Fibroblast of peridontal ligament (primary cell): ENCODE data around the gene SCARB1.

Experiments used
- DNase-seq: peaks from one replicate; pipeline ENCODE4 v3.0.0-alpha.2; 2010; ENCODE audit errors: extremely low read depth

SCARB1 gene

DNA sequence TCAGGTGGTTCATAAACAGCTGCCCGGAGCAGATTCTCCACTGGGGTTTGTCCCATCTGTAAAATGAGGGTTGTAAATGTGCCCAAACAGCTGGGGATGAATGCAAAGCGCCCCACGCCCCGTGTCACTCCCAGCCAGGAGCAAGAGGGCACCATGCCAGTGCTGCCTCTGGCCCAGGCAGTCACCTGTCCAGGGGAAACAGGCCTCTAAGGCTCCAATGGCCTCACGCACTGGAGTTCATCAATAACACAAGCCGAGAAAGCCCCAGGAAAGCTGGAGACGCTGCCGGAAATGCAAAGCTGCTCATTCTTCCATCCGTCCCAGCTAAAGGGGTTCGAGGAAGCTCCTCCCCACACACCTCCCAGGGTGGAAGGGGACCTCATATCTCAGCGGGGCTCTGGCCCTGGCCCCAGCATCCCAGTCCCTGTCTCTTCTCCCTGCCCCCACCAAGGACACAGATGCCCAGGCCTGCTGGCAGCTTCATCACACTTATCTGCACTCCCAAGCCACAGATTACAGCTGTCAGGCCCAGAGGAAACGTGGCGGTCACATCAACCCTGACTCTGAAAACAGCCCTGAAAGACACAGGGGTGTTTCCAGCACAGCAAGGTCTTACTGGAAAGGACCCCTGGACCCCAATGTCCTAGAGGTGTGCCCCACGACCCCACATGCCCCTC is 21.5 kb downstream of the SCARB1 start:
- DNase-seq, result no peak

DNA sequence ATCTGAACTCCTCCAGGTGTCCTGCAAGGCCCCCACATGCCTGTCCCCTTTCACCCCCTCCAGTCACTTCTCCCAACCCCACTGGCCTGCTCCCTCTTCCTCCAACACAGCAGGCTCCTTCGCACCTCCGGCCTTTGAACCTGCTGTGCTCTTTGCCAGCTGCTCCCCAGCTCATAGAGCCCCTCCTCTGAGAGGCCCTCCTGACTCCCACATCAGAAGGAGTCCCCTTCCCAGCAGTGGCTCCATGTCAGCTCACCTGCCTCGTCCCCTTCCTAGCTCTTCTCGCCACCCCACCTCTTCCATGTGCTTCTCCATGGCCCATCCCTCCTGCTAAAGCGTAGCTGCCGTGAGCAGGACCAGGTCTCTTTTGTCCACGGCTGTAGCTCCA is 22.1 kb downstream of the SCARB1 start:
- no peak for DNase-seq

DNA sequence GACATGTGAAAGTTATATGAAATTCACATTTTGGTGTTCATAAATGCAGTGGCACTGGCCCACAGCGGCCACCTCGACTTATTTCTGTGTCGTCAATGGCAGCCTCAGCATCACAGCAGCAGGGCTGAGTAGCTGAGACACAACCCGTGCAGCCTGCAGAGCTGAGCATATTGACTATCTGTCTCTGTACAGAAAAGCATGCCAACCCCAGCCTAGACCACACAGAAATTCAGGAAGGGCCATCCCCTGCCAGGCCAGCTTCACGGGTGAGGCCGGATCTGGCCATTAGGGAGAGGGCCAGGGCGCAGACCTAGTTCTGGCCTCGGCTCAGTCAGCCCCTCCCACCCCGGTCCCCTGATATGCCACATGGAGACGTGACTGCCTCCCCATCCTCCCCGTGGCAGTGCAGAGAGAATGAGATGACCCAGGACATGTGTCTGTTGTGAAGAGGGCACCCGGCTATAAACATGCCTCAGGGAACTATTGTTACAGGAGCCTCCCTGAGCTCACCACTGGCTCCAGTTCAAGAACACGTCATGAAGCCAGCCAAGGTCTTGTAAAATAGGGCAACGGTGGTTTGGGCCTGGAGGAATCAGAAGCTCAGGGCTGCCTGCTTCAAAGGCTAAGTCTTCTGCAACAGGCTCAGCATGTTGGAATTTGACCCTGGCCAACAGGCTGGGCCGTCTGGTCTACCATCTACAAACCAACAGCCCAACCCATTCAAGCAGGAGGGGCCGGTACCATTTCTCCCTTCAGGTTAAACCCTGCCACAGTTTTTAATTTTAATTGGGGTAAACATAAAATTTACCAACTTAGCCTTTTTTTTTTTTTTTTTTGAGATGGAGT is 25.5 kb downstream of the SCARB1 start:
- peak; percentile 97 for DNase-seq

DNA sequence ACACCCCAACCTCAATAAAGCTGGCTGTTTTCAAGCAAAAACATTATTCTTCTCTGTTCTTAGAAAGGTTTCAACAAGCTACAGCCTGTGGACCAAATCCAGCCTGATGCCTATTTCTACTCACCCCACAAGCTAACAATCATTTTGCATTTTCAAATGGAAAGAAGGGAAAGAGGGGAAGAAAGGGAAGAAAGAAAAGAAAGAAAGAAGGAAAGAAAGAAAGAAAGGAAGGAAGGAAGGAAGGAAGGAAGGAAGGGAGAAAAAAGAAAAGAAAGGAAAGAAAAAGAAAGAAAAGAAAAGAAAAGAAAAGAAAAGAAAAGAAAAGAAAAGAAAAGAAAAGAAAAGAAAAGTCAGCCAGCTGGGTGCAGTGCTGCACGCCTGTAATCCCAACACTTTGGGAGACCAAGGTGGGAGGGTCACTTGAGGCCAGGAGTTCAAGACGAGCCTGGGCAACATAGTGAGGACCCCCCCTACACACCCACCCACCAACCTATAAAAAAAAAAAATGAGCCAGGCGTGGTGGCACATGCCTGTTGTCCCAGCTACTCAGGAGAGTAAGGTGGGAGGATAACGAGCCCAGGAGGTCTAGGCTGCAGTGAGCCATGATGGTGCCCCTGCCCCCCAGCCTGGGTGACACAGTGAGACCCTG is 26.3 kb downstream of the SCARB1 start:
- DNase-seq, result no peak

DNA sequence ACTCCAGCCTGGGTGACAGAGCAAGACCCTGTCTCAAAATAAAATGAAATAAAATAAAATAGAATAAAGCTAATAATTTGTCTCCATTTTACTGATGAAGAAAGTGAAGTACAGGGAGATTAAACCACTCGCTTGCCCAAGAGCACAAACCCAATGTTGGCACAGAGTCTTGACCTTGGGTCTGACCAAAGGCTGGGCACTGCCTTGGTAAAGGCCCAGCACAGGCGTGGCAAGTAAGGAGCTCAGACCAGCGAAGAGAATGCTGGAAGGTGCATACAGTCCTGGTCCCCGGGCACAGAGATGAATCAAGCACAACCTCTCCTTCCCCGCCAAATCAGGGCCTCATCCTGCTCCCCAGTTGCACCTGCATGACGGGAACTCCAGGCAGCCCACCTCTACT is 26.9 kb downstream of the SCARB1 start:
- no peak for DNase-seq

DNA sequence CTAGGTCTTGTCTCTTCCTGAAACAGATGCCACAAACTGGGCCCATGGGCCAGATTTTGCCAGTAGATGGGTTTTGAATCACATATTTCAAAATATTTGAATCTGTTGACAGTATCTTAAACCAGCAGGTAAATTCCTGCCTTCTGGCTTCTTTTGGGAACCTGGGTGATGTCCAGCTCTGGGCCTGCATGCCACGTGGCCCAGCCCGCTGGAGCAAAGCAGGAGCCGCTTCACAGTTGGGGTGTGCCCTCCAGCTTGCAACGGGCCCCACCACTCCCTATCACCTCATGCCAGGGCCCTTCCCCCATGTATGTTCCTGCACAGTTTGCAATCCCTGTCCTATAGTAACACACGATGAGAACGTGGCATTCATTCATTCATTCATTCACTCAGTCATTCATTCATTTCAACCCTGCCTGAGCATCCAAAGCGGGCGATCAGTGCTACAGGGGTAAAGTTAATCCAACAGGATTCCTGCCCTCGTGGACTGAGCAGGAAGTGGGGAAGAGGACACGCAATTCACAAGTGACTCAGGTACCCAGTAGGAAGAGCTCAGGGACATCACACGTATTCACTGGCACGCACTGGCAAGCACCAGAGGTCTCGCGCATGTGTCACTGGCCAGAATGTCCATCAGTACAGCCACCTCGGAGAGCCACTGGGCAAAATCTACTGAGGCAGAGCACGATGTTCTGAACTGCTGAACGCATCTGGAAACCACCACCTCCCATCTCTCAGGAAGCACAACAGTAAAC is 27.8 kb downstream of the SCARB1 start:
- DNase-seq, result no peak

DNA sequence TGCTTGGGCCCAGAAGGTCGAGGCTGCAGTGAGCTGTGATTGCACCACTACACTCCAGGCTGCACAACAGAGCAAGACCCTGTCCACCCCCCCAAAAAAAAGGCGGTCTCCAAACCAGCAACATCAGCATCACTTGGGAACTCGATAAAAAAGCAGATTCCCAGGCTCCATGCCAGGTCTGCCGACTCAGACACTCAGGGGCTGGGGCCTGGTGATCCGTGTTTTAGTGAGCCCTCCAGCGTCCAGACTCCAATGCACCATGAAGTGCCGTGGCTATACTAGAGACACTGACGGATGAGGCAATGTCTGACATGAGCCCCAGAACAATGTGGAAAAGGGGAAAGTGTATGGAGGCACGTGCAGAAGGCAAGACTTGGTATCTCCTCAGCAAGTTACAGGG is 28.8 kb downstream of the SCARB1 start:
- DNase-seq, result no peak

DNA sequence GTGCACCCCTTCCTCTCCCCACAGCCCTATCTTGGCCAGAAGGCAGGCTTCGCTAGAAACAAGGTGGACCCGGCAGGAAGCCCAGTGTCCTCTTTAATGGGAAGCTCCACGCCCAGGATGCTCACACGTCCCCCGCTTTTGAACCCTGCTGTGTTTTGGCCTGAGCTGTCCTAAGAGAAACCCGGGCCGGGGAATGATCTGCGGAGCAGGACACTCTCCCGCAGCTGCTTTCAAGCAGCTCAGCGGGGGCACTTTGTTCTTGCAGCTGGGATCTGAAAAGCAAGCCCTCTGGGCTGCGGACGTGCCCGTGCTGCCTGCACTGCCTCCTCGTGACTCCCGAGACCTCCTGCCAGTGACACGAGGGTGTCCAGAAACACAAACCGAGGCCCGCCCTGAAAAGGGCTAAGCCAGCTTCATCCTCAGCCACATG is 30.0 kb downstream of the SCARB1 start:
- DNase-seq, result no peak

DNA sequence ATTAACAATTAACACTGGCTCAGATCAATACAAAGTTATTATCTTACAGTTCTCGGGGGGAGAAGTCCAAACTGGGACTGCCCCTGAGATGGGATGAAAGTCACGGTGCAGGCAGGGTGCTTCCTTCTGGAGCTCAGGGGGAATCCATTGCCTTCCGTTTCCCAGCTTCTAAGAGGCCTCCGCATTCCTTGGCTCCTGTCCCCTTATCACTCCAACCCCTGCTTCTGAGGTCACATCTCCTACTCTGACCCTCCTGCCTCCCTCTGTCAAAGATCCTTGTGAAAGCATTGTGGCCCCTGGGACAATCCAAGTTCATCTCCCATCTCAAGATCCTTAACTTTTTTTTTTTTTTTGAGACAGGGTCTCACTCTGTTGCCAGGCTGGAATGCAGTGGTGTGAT is 30.8 kb downstream of the SCARB1 start:
- no peak for DNase-seq

DNA sequence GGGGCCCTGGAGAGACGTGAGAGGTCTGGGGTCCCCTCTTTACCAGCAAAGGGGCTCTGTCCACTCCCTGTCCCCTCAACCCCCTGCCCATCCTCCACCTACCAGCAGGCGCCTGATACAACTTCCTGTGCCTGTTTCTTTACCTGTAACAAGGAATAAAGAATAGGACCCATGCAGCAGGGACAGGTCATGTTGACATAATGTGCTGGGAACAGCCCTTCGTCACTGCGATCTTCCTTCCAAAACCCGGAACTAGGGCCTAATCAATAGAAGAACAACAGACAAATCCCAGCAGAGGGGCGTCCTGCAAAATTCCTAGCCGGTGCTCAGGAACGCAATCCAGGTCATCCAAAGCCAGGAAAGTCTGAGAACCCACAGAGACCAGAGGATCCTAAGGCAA is 32.1 kb downstream of the SCARB1 start:
- no peak for DNase-seq

DNA sequence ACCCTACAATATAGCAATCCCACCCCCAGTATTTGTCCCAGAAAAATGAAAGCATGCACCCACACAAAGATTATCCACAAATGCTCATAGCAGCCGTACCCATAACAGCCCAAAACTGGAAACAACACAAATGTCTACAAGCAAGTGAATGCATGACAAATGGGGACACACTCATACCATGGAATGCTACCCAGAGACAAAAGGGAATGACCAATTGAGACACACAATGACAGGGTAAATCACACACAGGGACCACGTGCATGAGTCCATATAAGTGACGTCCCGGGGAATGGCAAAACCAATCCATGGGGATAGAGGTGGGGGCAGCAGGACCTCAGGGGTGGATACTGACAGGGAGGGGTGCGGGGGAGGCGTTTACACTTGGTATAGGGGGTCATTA is 33.4 kb downstream of the SCARB1 start:
- DNase-seq, result no peak

DNA sequence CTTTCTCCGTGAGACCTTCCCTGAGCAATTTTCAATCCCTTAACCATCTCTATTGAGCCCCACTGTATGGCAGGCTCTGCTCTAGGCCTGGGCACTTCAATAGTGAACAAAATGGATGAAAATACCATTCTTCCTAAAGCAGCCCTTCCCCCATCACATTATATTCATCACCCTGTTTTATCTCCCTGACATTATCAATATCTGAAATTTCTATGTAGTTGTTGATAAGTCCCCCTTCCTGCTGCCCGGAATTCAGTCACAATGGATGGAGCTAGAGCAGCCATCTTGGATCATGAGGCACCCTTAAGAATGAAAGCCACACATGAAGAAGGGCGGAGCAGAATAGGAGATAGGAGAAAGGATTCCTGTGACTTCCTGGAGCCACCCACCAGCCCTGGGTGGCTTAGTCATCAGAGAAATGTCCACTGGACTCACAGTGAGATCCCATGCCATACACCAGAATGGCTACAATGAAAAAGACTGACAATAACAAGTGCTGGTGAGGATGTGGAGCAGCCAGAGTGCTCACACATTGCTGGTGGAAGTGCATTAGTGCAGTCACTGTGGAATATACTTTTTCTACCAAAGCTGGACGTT is 33.9 kb downstream of the SCARB1 start:
- no peak for DNase-seq

DNA sequence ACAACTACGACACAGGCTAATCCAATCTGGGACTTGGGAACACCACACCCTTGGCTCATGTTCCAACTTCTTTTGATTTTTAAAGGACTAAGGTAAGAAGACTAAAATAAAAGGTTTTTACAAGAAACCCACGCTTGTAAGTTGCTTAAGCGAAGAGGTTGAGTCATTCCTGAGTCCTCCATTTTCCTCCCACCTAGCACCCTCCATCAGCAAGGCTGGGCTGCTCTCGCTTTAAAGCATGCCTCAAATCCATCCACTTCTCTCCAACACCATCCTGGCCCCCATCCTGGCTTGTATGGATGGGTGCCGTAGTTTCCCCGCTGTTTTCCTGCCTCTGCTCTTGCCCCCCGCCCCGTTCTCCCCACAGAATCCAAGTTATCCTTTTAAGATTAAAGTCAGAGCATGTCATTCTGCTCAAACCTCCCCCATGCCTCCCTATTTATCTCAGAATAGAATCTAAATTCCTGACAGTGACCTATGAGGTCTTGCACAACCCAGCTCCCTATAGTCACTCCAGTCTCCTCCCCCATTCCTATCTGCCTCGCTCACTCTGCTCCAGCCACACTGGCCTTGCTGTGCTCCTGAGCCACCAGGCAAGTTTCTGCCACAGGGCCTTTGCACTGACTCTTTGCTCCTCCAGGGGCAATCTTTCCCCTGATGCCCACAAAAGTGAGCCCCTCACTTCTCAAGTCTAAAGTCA is 34.5 kb downstream of the SCARB1 start:
- peak; percentile 91 for DNase-seq

DNA sequence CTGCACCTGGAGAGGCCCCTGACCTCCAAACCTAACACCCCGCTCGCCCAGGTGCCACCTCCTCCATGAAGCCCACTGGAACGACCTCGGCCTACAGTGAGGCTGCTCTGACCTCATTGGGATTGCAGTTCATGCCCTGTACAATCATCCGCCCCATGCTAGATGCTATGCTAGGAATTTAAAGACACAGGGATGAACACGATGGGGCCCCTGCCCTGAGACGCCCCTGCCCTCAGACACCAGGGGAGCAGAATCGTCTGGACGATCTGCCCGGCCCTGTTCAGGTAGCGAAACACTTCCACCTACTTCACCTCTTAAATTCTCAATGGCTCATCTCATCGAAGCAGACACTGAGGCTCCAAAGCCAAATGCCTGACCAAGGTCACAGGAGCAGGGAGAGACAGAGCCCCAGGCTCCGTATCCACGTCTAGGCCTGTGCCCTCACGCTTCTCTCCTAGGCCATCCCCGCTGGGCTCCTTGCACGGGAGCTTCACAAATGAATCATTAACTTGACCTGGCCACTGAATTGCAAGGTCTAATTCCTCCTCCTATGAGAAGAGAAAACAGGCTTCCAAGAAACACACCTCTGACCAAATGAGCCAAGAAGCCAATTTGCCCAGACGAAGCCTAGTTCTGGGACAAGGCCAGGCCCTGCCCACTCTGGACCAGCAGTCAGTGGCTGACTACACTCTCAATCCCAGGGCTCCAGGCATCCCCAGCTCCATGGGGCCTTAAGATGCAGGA is 35.2 kb downstream of the SCARB1 start:
- DNase-seq, result peak; percentile 58

DNA sequence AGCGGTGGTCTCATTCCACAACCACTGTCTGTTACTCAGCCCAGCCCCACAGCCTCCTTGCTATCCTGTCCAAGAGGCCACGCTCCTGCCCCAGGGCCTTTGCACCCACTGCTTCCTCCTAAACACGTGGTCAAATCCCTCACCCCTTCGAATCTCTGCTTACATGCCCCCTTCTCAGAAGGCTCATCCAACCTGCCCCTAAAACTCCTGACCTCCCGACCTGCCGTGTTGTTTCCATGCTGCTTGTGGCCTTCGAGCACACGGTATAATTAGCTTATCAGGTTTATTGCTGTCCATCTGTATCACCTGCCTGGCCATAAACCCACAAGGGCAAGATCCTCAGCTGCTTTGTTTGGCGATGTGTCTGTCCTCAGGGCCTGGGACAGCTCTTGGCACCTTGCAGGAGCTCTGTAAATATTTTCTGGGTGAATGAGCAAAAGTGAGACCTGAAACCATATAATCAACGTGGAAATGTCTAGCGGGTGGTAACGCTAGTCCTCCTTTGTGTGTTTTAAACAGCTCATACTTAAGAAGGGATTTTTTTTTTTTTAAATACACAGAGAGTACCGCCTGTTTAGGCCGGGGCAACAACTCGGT is 36.0 kb downstream of the SCARB1 start:
- no peak for DNase-seq

DNA sequence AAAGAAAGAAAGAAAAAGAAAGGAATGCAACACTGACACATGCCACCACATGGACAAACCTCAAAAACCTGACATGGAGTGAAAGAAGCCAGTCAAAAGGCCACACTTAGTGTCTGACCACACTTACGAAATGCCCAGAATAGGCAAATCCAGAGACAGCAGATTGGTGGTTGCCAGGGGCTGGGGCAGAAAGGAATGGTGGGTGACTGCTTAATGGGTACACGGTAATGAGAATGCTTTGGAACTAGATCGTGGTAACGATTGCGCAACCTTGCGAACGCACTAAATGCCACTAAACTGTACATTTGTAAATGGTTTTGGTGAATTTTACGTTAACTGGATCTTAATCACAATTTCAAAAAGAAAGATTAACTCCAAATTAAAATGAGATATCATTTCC is 39.5 kb downstream of the SCARB1 start:
- no peak for DNase-seq

DNA sequence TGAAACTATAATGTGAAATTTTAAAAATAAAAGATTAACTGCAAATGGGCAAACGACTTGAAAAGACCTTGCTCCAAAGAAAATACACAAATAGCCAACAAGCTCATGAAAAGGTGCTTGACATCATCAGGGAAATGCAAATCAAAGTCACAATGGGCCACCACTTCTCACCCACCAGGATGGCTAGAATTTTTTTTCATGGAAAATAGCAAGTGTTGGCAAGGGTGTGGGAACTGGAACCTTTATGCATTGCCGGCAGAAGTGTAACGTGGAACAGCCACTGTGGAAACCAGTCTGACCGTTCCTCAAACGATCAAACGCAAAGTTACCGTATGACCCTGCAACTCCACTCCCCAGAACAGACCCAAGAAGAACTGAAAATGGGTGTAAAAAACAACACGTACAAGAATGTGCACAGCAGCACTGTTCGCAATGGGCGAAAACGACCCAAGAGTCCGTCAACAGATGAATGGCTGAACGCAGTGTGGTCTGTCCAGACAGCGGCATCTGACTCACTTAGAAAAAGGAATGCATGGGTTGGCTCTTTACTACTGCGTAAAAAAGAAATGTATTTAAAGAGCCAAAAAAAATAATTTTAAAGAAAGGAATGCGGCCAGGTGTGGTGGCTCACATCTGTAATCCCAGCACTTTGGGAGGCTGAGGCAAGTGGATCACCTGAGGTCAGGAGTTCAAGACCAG is 40.2 kb downstream of the SCARB1 start:
- no peak for DNase-seq

DNA sequence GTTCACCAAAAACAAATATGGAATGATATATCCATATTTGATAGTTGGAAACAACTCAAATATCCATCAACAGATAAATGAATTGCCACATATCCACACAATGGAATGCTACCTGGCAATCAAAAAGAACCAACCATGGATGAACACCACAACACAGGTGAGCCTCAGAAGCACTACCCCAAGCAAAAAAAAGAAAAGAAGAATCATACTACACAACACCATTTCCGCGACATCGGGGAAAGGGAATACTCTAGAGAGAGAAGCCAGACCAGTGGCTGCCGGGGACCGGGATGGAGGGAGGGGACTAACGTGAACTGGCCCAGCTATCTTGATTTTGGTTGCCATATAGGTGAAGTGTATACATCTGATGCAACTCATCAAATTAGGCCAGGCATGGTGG is 41.4 kb downstream of the SCARB1 start:
- no peak for DNase-seq
